WTC11 (cell line): ENCODE measurements around the gene COA8. TPM values are rescaled to one million over a fixed set of nuclear protein-coding genes. Genes with fewer than 3 reads are reported as not detected.
"Not testable (repeated sequence)": the region's sequence is repeated elsewhere in the genome, so short reads cannot be mapped to it uniquely, and the experiment has no call there.

Source experiments
- ATAC-seq: fragments of 200-7000 bp; cut with Tn5 transposase; 2 replicates; pipeline ENCODE4 v1.10.0; 2021; ENCODE audit warnings: mild to moderate bottlenecking, moderate library complexity
- CTCF ChIA-PET: fragments of 300-600 bp; sonication (Branson Sonifier 250); formaldehyde crosslinking; loops from one replicate; lab custom pipeline; 2021; ENCODE audit warnings: antibody characterized with exemption; lab: Charles Lee
- POLR2A ChIA-PET: fragments of 350-600 bp; sonication (Branson Sonifier 250); formaldehyde crosslinking; loops from one replicate; lab custom pipeline; 2021; ENCODE audit warnings: antibody characterized with exemption; lab: Charles Lee
- DNase-seq: peaks from one replicate; pipeline ENCODE4 v3.0.0; 2021; ENCODE audit warnings: low spot score
- H3K27ac Mint-ChIP-seq: 2 replicates; pipeline ENCODE4 v1.8.0; 2021; ENCODE audit warnings: mixed read lengths
- H3K27me3 Mint-ChIP-seq: 2 replicates; pipeline ENCODE4 v1.8.0; 2021; ENCODE audit warnings: low read depth, mild to moderate bottlenecking, moderate library complexity, mixed read lengths
- H3K36me3 Mint-ChIP-seq: 2 replicates; pipeline ENCODE4 v1.8.0; 2021; ENCODE audit warnings: mixed read lengths
- H3K4me1 Mint-ChIP-seq: 2 replicates; pipeline ENCODE4 v1.8.0; 2022; ENCODE audit warnings: mixed read lengths
- H3K4me3 Mint-ChIP-seq: 2 replicates; pipeline ENCODE4 v1.8.0; 2021; ENCODE audit warnings: mild to moderate bottlenecking, moderate library complexity, mixed read lengths
- H3K9me3 Mint-ChIP-seq: 2 replicates; pipeline ENCODE4 v1.8.0; 2021; ENCODE audit warnings: mixed read lengths
- ESRRA ChIP-seq: sonication (generic); formaldehyde crosslinking; IDR thresholded peaks from 2 replicates; pipeline ENCODE4 v1.8.1; 2022; ENCODE audit warnings: mild to moderate bottlenecking, missing genetic modification reagents, borderline replicate concordance
- GABPB1 ChIP-seq: sonication (generic); formaldehyde crosslinking; IDR thresholded peaks from 2 replicates; pipeline ENCODE4 v1.8.1; 2023; ENCODE audit warnings: mild to moderate bottlenecking, missing genetic modification reagents
- JAZF1 ChIP-seq: fragments of 250-450 bp; sonication (Bioruptor Pico); IDR thresholded peaks from 2 replicates; pipeline ENCODE4 v1.9.0; 2021; ENCODE audit warnings: moderate library complexity, mild to moderate bottlenecking, inconsistent platforms
- MYBL2 ChIP-seq: sonication (generic); formaldehyde crosslinking; IDR thresholded peaks from 2 replicates; pipeline ENCODE4 v1.8.1; 2023; ENCODE audit warnings: mild to moderate bottlenecking, moderate library complexity, missing genetic modification reagents
- RORB ChIP-seq: fragments of 250-450 bp; sonication (Bioruptor Pico); IDR thresholded peaks from 2 replicates; pipeline ENCODE4 v1.9.0; 2021; ENCODE audit warnings: mild to moderate bottlenecking
- SMAD3 ChIP-seq: sonication (generic); formaldehyde crosslinking; IDR thresholded peaks from 2 replicates; pipeline ENCODE4 v1.8.0; 2022; ENCODE audit warnings: missing genetic modification reagents, mild to moderate bottlenecking, borderline replicate concordance
- SOX15 ChIP-seq: fragments of 250-450 bp; sonication (Bioruptor Pico); IDR thresholded peaks from 2 replicates; pipeline ENCODE4 v1.9.0; 2021; ENCODE audit warnings: mild to moderate bottlenecking
- TEAD4 ChIP-seq: sonication (generic); formaldehyde crosslinking; IDR thresholded peaks from 2 replicates; pipeline ENCODE4 v1.8.0; 2022; ENCODE audit warnings: mild to moderate bottlenecking, missing genetic modification reagents
- ZNF121 ChIP-seq: sonication (generic); formaldehyde crosslinking; IDR thresholded peaks from 2 replicates; pipeline ENCODE4 v1.8.0; 2023; ENCODE audit warnings: missing genetic modification reagents
- ZNF423 ChIP-seq: fragments of 250-450 bp; sonication (Bioruptor Pico); IDR thresholded peaks from 2 replicates; pipeline ENCODE4 v2.1.2; 2022; ENCODE audit warnings: mild to moderate bottlenecking, moderate library complexity
- ZNF671 ChIP-seq: fragments of 250-450 bp; sonication (Bioruptor Pico); IDR thresholded peaks from 2 replicates; pipeline ENCODE4 v1.8.0; 2021; ENCODE audit warnings: mild to moderate bottlenecking
- total RNA-seq: library from RNA; stranded (reverse); gene quantifications from 3 replicates; pipeline ENCODE4 v1.2.3, GENCODE V29; 2021
- TF ChIP-seq, protein P1 (sequence below): fragments of 200-600 bp; IDR thresholded peaks from 2 replicates; pipeline ENCODE4 v1.8.0; 2022; ENCODE audit warnings: antibody characterized with exemption
- TF ChIP-seq, protein P2 (sequence below): sonication (generic); formaldehyde crosslinking; IDR thresholded peaks from 2 replicates; pipeline ENCODE4 v1.8.1; 2022; ENCODE audit warnings: low read depth, mild to moderate bottlenecking, moderate library complexity, missing genetic modification reagents, borderline replicate concordance
- TF ChIP-seq, protein P3 (sequence below): sonication (generic); formaldehyde crosslinking; IDR thresholded peaks from 2 replicates; pipeline ENCODE4 v1.8.0; 2023; ENCODE audit warnings: missing genetic modification reagents, mild to moderate bottlenecking, borderline replicate concordance
- TF ChIP-seq, protein P4 (sequence below): sonication (generic); formaldehyde crosslinking; IDR thresholded peaks from 2 replicates; pipeline ENCODE4 v1.8.0; 2022; ENCODE audit warnings: mild to moderate bottlenecking, missing genetic modification reagents
- TF ChIP-seq, protein P5 (sequence below): sonication (generic); formaldehyde crosslinking; IDR thresholded peaks from 2 replicates; pipeline ENCODE4 v1.8.1; 2023; ENCODE audit warnings: mild to moderate bottlenecking, missing genetic modification reagents, moderate library complexity

The COA8 gene
- total RNA-seq, 1 experiment from 2014 or later: 36.4 TPM

DNA sequence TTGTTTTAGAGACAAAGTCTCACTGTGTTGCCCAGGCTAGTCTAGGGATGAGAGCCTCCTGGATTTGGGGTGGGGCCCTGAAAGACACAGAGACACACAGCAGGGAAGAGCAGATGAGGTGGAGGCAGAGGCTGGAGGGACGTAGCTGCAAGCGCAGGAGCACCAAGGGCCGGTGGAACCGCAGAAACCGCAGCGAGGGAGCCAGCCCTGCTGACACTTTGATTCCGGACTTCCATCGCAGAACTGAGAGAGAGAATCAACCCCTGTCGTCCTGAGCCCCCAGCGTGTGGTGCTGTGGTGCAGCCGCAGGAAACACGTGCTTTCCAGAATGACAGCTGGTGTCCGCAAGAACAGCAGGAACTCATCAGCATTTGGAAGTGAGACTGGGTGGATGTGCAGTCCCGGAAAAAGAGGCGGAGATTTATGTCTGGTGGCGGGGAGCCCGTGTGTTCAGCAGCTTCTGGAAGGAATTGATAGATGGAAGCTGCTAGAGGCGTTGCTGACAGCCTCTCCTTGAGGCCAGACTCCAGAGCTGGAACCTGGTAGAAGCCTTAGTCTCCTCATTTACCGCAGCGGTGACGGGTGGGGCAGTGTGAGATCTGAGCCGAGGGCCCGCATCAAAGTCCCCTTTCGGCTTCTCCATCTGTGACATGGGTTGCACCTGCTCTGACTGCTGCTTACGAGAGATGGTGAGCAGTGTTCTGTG lies 44.4 kb downstream of the COA8 start (continued):
- TF ChIP-seq JAZF1 (CRISPR knock-in tag): no peak
- TF ChIP-seq MYBL2 (CRISPR knock-in tag): 0 out of 2 replicates have a peak, but pooled peaks have one; percentile 20
- no peak for TF ChIP-seq SOX15 (CRISPR knock-in tag)
- no peak for TF ChIP-seq ZNF423 (CRISPR knock-in tag)
- TF ChIP-seq, protein P1, sequence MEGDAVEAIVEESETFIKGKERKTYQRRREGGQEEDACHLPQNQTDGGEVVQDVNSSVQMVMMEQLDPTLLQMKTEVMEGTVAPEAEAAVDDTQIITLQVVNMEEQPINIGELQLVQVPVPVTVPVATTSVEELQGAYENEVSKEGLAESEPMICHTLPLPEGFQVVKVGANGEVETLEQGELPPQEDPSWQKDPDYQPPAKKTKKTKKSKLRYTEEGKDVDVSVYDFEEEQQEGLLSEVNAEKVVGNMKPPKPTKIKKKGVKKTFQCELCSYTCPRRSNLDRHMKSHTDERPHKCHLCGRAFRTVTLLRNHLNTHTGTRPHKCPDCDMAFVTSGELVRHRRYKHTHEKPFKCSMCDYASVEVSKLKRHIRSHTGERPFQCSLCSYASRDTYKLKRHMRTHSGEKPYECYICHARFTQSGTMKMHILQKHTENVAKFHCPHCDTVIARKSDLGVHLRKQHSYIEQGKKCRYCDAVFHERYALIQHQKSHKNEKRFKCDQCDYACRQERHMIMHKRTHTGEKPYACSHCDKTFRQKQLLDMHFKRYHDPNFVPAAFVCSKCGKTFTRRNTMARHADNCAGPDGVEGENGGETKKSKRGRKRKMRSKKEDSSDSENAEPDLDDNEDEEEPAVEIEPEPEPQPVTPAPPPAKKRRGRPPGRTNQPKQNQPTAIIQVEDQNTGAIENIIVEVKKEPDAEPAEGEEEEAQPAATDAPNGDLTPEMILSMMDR: no peak
- TF ChIP-seq RORB (CRISPR knock-in tag): no peak
- no peak for TF ChIP-seq ESRRA (CRISPR knock-in tag)
- TF ChIP-seq, protein P2, sequence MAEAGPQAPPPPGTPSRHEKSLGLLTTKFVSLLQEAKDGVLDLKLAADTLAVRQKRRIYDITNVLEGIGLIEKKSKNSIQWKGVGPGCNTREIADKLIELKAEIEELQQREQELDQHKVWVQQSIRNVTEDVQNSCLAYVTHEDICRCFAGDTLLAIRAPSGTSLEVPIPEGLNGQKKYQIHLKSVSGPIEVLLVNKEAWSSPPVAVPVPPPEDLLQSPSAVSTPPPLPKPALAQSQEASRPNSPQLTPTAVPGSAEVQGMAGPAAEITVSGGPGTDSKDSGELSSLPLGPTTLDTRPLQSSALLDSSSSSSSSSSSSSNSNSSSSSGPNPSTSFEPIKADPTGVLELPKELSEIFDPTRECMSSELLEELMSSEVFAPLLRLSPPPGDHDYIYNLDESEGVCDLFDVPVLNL (CRISPR knock-in tag): no peak
- TF ChIP-seq, protein P3, sequence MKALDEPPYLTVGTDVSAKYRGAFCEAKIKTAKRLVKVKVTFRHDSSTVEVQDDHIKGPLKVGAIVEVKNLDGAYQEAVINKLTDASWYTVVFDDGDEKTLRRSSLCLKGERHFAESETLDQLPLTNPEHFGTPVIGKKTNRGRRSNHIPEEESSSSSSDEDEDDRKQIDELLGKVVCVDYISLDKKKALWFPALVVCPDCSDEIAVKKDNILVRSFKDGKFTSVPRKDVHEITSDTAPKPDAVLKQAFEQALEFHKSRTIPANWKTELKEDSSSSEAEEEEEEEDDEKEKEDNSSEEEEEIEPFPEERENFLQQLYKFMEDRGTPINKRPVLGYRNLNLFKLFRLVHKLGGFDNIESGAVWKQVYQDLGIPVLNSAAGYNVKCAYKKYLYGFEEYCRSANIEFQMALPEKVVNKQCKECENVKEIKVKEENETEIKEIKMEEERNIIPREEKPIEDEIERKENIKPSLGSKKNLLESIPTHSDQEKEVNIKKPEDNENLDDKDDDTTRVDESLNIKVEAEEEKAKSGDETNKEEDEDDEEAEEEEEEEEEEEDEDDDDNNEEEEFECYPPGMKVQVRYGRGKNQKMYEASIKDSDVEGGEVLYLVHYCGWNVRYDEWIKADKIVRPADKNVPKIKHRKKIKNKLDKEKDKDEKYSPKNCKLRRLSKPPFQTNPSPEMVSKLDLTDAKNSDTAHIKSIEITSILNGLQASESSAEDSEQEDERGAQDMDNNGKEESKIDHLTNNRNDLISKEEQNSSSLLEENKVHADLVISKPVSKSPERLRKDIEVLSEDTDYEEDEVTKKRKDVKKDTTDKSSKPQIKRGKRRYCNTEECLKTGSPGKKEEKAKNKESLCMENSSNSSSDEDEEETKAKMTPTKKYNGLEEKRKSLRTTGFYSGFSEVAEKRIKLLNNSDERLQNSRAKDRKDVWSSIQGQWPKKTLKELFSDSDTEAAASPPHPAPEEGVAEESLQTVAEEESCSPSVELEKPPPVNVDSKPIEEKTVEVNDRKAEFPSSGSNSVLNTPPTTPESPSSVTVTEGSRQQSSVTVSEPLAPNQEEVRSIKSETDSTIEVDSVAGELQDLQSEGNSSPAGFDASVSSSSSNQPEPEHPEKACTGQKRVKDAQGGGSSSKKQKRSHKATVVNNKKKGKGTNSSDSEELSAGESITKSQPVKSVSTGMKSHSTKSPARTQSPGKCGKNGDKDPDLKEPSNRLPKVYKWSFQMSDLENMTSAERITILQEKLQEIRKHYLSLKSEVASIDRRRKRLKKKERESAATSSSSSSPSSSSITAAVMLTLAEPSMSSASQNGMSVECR (CRISPR knock-in tag): peak; percentile 73; the same call in 1 of the 2 replicates
- no peak for TF ChIP-seq ZNF671 (CRISPR knock-in tag)
- no peak for TF ChIP-seq GABPB1
- TF ChIP-seq SMAD3 (CRISPR knock-in tag): no peak
- TF ChIP-seq TEAD4 (CRISPR knock-in tag): no peak
- peak; percentile 1; the same call in 1 of the 2 replicates for TF ChIP-seq ZNF121 (CRISPR knock-in tag)
- TF ChIP-seq, protein P4, sequence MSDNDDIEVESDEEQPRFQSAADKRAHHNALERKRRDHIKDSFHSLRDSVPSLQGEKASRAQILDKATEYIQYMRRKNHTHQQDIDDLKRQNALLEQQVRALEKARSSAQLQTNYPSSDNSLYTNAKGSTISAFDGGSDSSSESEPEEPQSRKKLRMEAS: peak; percentile 93

DNA sequence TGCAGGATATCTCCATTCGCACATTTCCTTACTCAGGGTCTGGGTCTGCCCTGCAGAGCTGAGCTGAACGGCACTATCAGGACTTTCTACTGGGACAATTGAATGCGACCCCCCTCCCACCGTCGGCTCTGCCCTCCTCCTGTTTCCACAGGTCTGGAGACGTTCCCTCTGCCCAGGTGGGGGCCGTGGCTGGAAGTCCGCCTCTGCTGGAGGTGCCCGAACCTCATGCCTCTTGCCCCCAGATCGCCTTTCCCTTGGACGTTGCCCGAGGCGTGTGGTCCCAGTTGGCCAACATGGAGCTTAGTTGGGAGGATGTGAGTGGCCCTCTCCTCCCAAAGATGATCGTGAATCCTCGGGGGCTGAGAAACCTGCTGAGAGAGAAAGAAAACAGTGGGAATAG lies 45.1 kb downstream of the COA8 start:
- peaks cover 44% of the 10 kb centered on the region for H3K27me3 Mint-ChIP-seq
- DNase-seq (no peak), ATAC-seq (no peak)
- POLR2A ChIA-PET: interaction anchor here (0.6 kb wide), 1 partner anchor 17 kb away, joined by 3 read pairs; no protein-coding TSS in a partner anchor
- TF ChIP-seq, protein P5, sequence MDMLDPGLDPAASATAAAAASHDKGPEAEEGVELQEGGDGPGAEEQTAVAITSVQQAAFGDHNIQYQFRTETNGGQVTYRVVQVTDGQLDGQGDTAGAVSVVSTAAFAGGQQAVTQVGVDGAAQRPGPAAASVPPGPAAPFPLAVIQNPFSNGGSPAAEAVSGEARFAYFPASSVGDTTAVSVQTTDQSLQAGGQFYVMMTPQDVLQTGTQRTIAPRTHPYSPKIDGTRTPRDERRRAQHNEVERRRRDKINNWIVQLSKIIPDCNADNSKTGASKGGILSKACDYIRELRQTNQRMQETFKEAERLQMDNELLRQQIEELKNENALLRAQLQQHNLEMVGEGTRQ (CRISPR knock-in tag): no peak
- TF ChIP-seq ESRRA (CRISPR knock-in tag): no peak
- TF ChIP-seq, all 79 proteins: peak for 0
- Mint-ChIP-seq H3K36me3 (peaks cover 12% of the 10 kb centered on the region), H3K9me3 (peaks cover 13% of the 10 kb centered on the region), H3K4me3 (no peak overlapping the region), H3K27ac (no peak overlapping the region), H3K4me1 (peaks cover 14% of the 10 kb centered on the region)
- CTCF ChIA-PET: interaction anchor here (1.4 to 1.6 kb wide), 2 partner anchors 86 to 89 kb away, joined by 3 to 8 read pairs; no protein-coding TSS in a partner anchor

DNA sequence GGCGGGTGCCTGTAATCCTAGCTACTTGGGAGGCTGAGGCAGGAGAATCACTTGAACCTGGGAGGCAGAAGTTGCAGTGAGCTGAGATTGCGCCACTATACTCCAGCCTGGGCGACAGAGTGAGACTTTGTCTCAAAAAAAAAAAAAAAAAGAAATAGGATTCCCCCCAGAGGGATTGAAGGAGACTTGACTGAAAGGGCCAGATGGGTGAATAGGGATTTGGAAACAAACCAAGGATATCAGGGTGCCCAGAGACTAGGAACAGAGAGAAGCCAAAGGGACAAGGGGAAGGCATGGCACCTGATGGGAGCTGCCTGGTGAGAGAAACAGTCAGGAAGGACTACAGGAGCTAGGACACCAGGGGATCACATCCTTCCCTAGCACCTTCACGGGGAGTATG lies 46.3 kb downstream of the COA8 start:
- H3K4me1 Mint-ChIP-seq: peaks cover 14% of the 10 kb centered on the region
- POLR2A ChIA-PET, H3K4me3 Mint-ChIP-seq, ATAC-seq, CTCF ChIA-PET, DNase-seq, H3K27ac Mint-ChIP-seq: not testable (repeated sequence)
- peaks cover 44% of the 10 kb centered on the region for H3K27me3 Mint-ChIP-seq
- peaks cover 13% of the 10 kb centered on the region for H3K9me3 Mint-ChIP-seq
- H3K36me3 Mint-ChIP-seq: peaks cover 12% of the 10 kb centered on the region
